Effector memory CD8-positive, alpha-beta T cell (primary cell): Measurements from ENCODE around the gene TPK1.

Experiments used
- ATAC-seq: fragments of 150-1000 bp; cut with Tn5 transposase; replicated peaks from 2 replicates; pipeline ENCODE4 v1.10.0; 2021; ENCODE audit warnings: mild to moderate bottlenecking, moderate library complexity
- DNase-seq, 3 experiments: peaks; one replicate each; pipeline ENCODE4 v3.0.0; 2021
- H3K27ac Mint-ChIP-seq, 2 donors: one replicate each; pipeline ENCODE4 v1.8.0; 2022; ENCODE audit warnings: mild to moderate bottlenecking in 2 of 2, mixed read lengths in 2 of 2, moderate library complexity in 2 of 2
- H3K27me3 Mint-ChIP-seq, 2 donors: one replicate each; pipeline ENCODE4 v1.8.0; 2022; ENCODE audit warnings: mixed read lengths in 2 of 2
- H3K36me3 Mint-ChIP-seq: one replicate; pipeline ENCODE4 v1.8.0; 2022; ENCODE audit warnings: mild to moderate bottlenecking, moderate library complexity, mixed read lengths; ENCODE audit not compliant: insufficient read depth
- H3K4me1 Mint-ChIP-seq, 2 donors: one replicate each; pipeline ENCODE4 v1.8.0; 2022; ENCODE audit warnings: low read depth in 2 of 2, mixed read lengths in 2 of 2
- H3K4me3 Mint-ChIP-seq, 2 donors: one replicate each; pipeline ENCODE4 v1.8.0; 2022; ENCODE audit warnings: mild to moderate bottlenecking in 2 of 2, mixed read lengths in 2 of 2, moderate library complexity in 2 of 2
- H3K9me3 Mint-ChIP-seq, 2 donors: one replicate each; pipeline ENCODE4 v1.8.0; 2022; ENCODE audit warnings: mixed read lengths in 2 of 2

The TPK1 gene

DNA sequence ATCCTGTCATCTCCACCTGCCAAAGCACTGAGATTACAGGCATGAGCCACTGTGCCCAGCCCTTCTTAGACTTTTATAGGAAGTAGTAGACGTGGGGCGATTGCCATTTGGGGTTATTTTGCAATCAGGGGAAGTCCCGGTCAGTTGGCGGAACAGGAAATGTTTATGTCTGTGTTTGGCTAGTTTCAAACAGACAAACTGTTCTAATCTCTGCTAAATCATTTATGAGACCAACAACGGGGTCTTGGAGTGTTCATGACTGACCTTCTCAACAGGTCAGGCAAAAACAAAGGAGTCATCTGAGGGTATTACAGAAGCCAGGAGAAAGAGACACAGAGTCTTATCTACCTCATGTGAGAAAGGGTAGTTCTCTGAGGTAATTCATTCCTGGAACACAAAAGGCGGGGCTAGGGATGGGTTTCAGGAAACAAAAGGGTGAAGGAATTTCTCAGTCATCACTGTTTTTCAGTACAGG is 6.6 kb upstream of the TPK1 start:
- ATAC-seq (peak; percentile 59), DNase-seq (no peak)
- H3K4me3 Mint-ChIP-seq = peak overlapping the region in 1 of 2 donors; percentile 46

DNA sequence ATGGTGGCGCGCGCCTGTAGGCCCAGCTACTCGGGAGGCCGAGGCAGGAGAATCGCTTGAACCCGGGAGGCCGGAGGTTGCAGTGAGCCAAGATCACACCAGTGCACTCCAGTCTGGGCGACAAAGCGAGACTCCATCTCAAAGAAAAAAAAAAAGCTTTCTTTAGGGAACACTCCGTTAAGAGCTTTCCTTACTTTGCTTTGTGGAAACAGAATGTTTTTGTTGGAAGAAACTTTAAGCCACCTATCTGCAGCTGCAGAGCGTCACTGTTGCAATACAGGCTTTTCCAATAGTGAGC is 641 bp upstream of the TPK1 start:
- Mint-ChIP-seq H3K4me3 (peak overlapping the region; percentile 98 to 99), H3K27ac (peak overlapping the region; percentile 98 to 99), H3K27me3 (no peaks in the 10 kb centered on the region), H3K36me3 (peaks cover 14% of the 10 kb centered on the region), H3K4me1 (peaks cover 15 to 34% of the 10 kb centered on the region in 2 donors), H3K9me3 (peaks cover 0 to 4% of the 10 kb centered on the region in 2 donors)
- DNase-seq (no peak), ATAC-seq (no peak)

More for the DNA sequence above, 6.6 kb upstream of the TPK1 start:
- Mint-ChIP-seq H3K27ac (peak overlapping the region in 1 of 2 donors; percentile 84), H3K27me3 (no peaks in the 10 kb centered on the region), H3K9me3 (no peaks in the 10 kb centered on the region), H3K4me1 (peaks cover 0 to 7% of the 10 kb centered on the region in 2 donors), H3K36me3 (no peaks in the 10 kb centered on the region)

DNA sequence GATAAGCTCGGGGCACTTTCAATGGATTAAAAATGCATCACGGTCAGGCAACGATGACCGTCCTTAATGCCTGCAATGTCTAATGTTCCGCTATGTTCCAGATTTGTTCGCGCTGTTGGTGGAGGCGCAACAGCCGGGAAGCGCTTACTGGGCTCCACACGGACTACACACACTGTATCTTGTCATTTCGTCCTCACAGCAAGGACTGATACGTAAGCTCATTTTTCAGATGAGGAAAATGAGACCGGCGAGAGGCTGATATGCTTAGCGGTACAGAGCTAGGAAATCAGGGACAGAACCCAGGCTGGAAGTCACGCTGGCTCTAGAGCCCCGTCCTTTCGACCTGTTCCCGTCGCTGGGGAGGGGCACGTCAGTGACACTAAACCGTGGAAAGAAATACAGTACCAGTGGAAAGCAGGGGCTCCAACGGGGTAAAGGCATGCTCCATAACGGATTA is 670 bp downstream of the TPK1 start:
- H3K4me3 Mint-ChIP-seq = peak overlapping the region; percentile 98 to 99
- DNase-seq (peak in 1 of 3 experiments; percentile 28), ATAC-seq (peak; percentile 26)
- peaks cover 0 to 4% of the 10 kb centered on the region in 2 donors for H3K9me3 Mint-ChIP-seq
- no peaks in the 10 kb centered on the region for H3K27me3 Mint-ChIP-seq
- H3K4me1 Mint-ChIP-seq = peaks cover 18 to 35% of the 10 kb centered on the region in 2 donors
- peaks cover 14% of the 10 kb centered on the region for H3K36me3 Mint-ChIP-seq
- H3K27ac Mint-ChIP-seq = peak overlapping the region; percentile 98 to 99

DNA sequence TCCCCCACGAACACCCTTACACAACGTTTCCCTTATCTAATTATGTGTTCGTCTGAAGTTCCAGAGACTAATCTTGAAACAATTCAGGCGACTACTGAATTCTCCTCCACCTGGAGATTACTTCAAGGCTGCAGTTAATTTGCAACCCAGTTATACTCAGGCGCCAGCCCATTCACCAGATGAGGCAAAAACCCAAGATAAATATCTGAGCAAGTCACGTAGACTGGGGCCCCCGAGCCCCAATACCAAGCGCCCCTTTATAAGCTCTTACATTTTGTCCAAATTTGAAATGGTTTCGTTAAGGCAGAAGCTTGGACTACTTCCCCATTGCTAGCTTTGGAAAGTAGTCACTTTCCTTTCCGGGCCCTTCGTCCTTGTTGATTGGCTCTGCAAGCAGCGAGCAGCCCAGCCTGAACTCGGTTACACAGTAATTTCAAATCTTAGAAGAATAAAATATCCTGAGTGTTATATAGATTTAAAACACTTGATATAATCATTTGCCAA is 1.2 kb downstream of the TPK1 start:
- Mint-ChIP-seq H3K36me3 (peaks cover 14% of the 10 kb centered on the region), H3K9me3 (peaks cover 0 to 4% of the 10 kb centered on the region in 2 donors), H3K27ac (peak overlapping the region; percentile 98 to 99), H3K27me3 (no peaks in the 10 kb centered on the region), H3K4me3 (peak overlapping the region; percentile 98 to 99), H3K4me1 (peaks cover 20 to 37% of the 10 kb centered on the region in 2 donors)
- peak; percentile 4 to 22 (median 11) for DNase-seq
- no peak for ATAC-seq

DNA sequence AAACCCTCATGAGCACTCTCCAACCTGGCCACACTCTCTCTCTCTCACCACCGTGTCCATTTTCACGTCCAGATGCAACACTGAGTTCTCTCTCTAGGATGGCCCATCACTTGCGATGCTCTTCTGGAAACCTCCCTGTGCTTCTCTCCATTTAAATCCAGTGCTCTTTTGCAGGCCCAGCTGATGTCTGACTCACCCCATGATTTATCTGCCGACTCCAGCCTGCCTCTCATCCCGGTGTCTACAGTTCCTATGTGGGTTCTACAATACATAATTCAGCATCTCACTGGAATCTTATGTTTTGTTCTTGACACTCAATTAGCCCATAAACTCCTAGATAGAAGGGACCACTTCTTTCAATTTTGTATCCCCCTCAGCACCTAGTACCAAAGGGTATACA is 5.0 kb downstream of the TPK1 start:
- peak overlapping the region in 1 of 2 donors; percentile 3 for H3K27ac Mint-ChIP-seq
- H3K4me1 Mint-ChIP-seq = peaks cover 17 to 24% of the 10 kb centered on the region in 2 donors
- ATAC-seq (no peak), DNase-seq (no peak)
- no peaks in the 10 kb centered on the region for H3K9me3 Mint-ChIP-seq
- no peak overlapping the region for H3K4me3 Mint-ChIP-seq
- no peaks in the 10 kb centered on the region for H3K27me3 Mint-ChIP-seq
- H3K36me3 Mint-ChIP-seq = peaks cover 8% of the 10 kb centered on the region

DNA sequence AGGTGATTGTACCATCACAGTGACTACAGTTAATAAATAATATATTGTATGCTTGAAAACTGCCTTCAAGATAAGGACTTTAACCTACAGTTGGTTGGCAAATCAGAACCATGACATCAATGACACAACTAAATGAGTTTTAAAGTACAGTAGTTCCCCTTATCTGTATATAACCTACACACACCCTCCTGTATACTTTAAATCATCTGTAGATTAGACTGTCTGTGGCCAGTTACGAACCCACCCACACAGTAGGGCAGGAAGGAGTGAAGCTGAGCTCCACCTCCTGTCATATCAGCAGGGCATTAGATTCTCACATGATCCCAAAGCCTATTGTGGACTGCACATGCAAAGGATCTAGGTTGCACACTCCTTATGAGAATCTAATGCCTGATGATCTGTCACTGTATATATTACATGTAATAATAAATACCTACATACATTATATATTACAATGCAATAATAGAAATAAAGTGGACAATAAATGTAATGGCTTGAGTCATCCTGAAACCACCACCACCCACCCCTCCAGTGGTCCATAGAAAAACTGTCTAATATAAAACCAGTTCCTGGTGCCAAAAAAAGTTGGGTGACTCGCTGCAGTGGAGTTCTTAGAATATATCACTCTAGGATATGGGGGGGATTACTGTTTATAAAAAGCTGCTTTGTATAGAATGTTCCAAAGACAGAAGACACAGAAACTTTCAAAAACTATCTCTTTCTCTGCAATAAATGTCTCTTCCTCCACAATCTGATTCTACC is 5.6 kb downstream of the TPK1 start:
- no peak for ATAC-seq

DNA sequence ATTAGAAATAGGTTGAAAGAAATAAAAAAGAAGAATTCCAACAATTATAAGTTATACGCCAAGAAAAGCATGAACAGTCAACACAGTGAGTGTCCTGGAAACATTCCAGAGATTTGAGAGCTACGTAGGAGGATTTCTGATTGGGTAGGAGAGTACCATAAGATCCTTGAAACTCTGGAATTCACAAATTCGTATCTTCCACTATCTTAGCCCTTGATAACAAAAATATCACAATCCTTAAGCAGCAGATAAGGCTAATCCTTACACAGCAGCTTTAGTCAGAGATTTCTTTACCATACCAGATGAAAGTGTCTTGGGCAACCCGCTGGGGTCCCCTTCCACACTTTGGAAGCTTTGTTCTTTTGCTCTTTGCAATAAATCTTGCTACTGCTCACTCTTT is 8.2 kb downstream of the TPK1 start:
- ATAC-seq (no peak), DNase-seq (no peak)
- Mint-ChIP-seq H3K27ac (no peak overlapping the region), H3K9me3 (no peaks in the 10 kb centered on the region), H3K36me3 (no peaks in the 10 kb centered on the region), H3K4me1 (peaks cover 5 to 7% of the 10 kb centered on the region in 2 donors), H3K27me3 (no peaks in the 10 kb centered on the region), H3K4me3 (no peak overlapping the region)

More for the DNA sequence above, 5.6 kb downstream of the TPK1 start:
- DNase-seq = no peak
- peaks cover 18 to 24% of the 10 kb centered on the region in 2 donors for H3K4me1 Mint-ChIP-seq
- H3K9me3 Mint-ChIP-seq = no peaks in the 10 kb centered on the region
- H3K27ac Mint-ChIP-seq = peak overlapping the region in 1 of 2 donors; percentile 3
- peaks cover 4% of the 10 kb centered on the region for H3K36me3 Mint-ChIP-seq
- no peak overlapping the region for H3K4me3 Mint-ChIP-seq
- no peaks in the 10 kb centered on the region for H3K27me3 Mint-ChIP-seq

DNA sequence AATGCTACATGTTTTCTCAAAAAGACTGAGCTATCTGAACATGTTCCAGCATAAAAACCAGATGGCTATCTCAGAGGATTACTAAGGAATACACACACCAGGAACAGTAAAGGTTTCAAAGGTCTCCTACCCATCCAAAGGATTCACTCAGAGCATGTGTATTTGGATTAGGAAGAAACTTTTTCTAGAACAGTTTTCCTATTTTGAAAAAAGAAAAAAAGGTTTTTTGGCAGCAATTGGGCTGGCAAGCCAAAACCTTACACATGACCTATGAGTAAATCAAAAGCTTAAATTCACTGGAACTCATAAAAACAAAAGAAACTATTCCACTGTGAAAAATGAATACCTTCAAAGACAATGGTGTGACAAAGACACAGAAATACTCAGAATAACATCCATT is 9.6 kb downstream of the TPK1 start:
- Mint-ChIP-seq H3K4me3 (no peak overlapping the region), H3K4me1 (peaks cover 5 to 9% of the 10 kb centered on the region in 2 donors), H3K27me3 (no peaks in the 10 kb centered on the region), H3K9me3 (no peaks in the 10 kb centered on the region), H3K27ac (no peak overlapping the region), H3K36me3 (no peaks in the 10 kb centered on the region)
- ATAC-seq = no peak
- DNase-seq = no peak

DNA sequence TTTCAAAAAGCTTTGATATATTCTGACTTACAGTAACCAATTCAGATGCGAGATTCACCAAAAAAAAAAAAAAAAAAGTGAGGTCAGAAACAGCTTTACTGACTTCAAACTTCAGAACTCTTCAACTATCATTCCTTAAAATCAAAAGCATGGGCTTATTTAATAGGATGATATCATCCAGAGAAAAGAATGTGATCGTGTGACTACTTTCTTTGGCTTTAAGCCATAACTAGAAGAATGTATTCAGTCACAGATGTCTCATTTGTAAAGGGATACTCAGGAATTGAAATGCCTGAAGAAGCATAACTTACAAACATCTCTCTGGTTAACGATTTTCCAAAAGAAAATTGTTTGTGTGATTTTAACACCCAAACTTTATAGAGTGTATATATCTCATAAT is 11.5 kb downstream of the TPK1 start:
- Mint-ChIP-seq H3K36me3 (no peaks in the 10 kb centered on the region), H3K9me3 (no peaks in the 10 kb centered on the region), H3K27ac (no peak overlapping the region), H3K4me3 (no peak overlapping the region), H3K27me3 (no peaks in the 10 kb centered on the region), H3K4me1 (peaks cover 14 to 18% of the 10 kb centered on the region in 2 donors)
- DNase-seq (no peak), ATAC-seq (no peak)

DNA sequence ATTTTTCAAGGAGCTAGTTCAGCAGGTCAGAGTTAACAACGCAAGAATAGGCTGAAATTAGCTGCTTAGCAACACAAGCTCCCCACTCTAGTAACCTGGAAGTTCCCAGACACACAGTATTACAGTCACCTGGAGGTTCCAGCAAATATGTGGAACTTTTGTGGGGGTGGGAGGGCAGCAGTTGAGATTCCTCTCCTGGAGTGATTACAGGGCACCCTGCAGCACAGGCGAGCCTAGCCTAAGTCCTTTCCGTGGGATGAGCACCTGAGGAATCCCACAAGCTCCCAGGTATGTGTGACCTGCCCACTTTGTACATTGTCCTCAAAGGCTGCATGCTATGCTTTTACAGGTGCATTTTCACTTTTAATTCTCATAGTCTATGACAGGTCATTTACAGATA is 13.6 kb downstream of the TPK1 start:
- Mint-ChIP-seq H3K36me3 (peaks cover 4% of the 10 kb centered on the region), H3K4me1 (peaks cover 29 to 36% of the 10 kb centered on the region in 2 donors), H3K27me3 (no peaks in the 10 kb centered on the region), H3K4me3 (no peak overlapping the region), H3K27ac (no peak overlapping the region), H3K9me3 (no peaks in the 10 kb centered on the region)
- DNase-seq (no peak), ATAC-seq (no peak)

DNA sequence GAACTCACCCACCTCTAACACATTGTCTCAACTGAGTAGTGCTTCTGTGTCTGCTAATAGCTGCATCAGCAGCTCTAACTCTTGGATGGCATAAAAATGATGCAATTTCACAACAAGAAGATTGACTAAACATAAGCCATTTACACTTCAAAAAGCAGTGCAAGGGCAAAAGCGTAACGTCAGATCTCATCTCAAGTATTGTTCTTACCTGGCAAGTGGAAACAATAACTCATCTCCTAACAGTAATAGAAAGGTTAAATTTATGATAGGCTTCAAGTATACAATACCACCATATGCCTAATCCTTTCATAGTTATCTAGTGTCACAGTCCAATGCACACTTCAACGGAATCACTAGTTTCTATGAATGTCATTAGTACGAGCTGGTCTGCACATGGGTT is 14.8 kb downstream of the TPK1 start:
- Mint-ChIP-seq H3K27ac (no peak overlapping the region), H3K36me3 (peaks cover 4% of the 10 kb centered on the region), H3K27me3 (no peaks in the 10 kb centered on the region), H3K4me1 (peaks cover 29 to 36% of the 10 kb centered on the region in 2 donors), H3K9me3 (no peaks in the 10 kb centered on the region), H3K4me3 (no peak overlapping the region)
- ATAC-seq (no peak), DNase-seq (no peak)

DNA sequence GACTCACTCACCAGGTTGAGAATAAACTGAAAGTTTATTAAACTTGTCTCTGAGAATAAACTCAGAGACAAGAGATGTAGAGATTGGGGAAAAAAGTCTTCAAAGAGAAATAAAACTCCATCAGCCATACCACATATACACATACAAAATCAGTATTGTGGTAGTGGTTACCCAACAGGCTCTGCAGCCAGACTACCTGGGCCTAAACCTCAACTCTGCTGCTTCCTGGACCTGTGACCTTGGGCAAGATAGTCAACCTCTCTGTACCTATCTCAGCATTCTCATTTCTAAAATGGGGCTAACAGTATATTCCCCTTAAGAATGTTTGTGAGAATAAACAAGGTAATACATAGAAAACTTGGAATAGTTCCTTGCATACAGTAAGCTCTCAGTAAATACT is 15.3 kb downstream of the TPK1 start:
- no peaks in the 10 kb centered on the region for H3K9me3 Mint-ChIP-seq
- H3K4me3 Mint-ChIP-seq = peak overlapping the region in 1 of 2 donors; percentile 18
- H3K4me1 Mint-ChIP-seq = peaks cover 29 to 36% of the 10 kb centered on the region in 2 donors
- no peaks in the 10 kb centered on the region for H3K27me3 Mint-ChIP-seq
- H3K27ac Mint-ChIP-seq = peak overlapping the region; percentile 92 to 96
- DNase-seq (no peak), ATAC-seq (peak; percentile 56)
- peaks cover 4% of the 10 kb centered on the region for H3K36me3 Mint-ChIP-seq

DNA sequence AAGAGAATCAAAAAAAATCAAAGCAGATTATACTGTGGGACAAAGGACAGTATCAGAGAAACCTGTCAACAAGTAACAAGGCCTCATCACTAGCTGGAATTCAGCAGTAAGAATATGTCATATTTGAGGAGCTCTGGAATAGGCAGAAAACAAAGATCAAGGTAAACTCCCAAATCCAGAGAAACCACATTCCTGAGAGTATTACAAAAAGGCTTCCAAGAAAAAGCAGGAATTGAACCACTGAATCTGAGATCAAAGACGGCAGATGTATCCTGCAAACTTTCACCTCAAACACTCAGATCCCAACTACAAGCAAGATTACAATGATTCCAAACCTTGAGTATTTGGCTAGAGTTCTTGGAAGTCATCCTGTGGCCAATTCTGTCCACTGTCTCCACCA is 16.3 kb downstream of the TPK1 start:
- Mint-ChIP-seq H3K9me3 (no peaks in the 10 kb centered on the region), H3K4me3 (no peak overlapping the region), H3K4me1 (peaks cover 28 to 38% of the 10 kb centered on the region in 2 donors), H3K27me3 (no peaks in the 10 kb centered on the region), H3K36me3 (peaks cover 4% of the 10 kb centered on the region), H3K27ac (peak overlapping the region; percentile 92 to 96)
- DNase-seq (no peak), ATAC-seq (no peak)

DNA sequence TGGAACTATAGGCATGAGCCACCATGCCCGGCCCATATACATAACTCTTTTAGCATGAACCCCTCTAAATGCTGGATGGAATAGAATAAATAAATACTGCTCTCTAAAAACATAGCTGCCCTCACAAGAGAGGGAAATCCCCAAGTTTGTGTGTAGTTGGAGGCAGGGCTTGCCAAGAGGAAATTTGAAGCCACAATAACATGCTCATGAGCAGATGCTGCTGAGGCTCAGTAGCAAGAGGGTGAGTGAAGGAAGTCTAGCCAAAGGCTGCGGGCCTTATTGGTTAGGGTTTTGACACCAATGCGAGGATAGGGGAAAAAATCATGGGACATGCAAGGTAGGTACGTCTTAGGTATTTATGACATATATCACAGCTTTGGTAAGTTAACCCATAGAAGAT is 17.3 kb downstream of the TPK1 start:
- peak overlapping the region; percentile 50 to 54 for H3K4me3 Mint-ChIP-seq
- peaks cover 28 to 41% of the 10 kb centered on the region in 2 donors for H3K4me1 Mint-ChIP-seq
- no peaks in the 10 kb centered on the region for H3K9me3 Mint-ChIP-seq
- H3K27ac Mint-ChIP-seq = peak overlapping the region; percentile 92 to 96
- no peaks in the 10 kb centered on the region for H3K27me3 Mint-ChIP-seq
- ATAC-seq (peak; percentile 96), DNase-seq (peak; percentile 35 to 41 (median 38))
- peaks cover 4% of the 10 kb centered on the region for H3K36me3 Mint-ChIP-seq
